H1 (cell line): ENCODE results near the gene NSD2. TPM values are rescaled to one million over a fixed set of nuclear protein-coding genes. Genes with fewer than 3 reads are reported as not detected.

ENCODE experiments used
- CTCF ChIA-PET: fragments of 300-600 bp; sonication (Branson Sonifier 250); formaldehyde crosslinking; loops from one replicate; lab custom pipeline; 2021; ENCODE audit not compliant: partially characterized antibody; lab: Charles Lee
- POLR2A ChIA-PET: fragments of 300-600 bp; sonication (Branson Sonifier 250); formaldehyde crosslinking; loops from one replicate; lab custom pipeline; 2021; ENCODE audit warnings: inconsistent platforms; ENCODE audit not compliant: partially characterized antibody; lab: Charles Lee
- DNase-seq, 2 experiments: peaks; one replicate each; pipeline versions ENCODE4 v3.0.0 to v3.0.0-alpha.2; 2010 to 2022; ENCODE audit warnings: low spot score in 2 of 2, low read depth in 1 of 2, mixed read lengths in 1 of 2
- FAIRE-seq: peaks from 2 replicates; lab custom pipeline; 2011; peaks lifted over from hg19 to GRCh38; lab: Jason Lieb, UNC
- H2AFZ ChIP-seq: 2 replicates; pipeline ENCODE4 v1.8.1; 2012; ENCODE audit warnings: low read length, inconsistent platforms
- H2AK5ac ChIP-seq: 2 replicates; pipeline ENCODE4 v1.6.1; 2013; ENCODE audit warnings: low read depth, low read length
- H2BK120ac ChIP-seq: replicated peaks from 2 replicates; pipeline ENCODE3; 2013; ENCODE audit warnings: low read depth, low read length, inconsistent platforms
- H2BK12ac ChIP-seq: 2 replicates; pipeline ENCODE4 v1.6.1; 2013; ENCODE audit warnings: low read depth, low read length
- H2BK15ac ChIP-seq: 2 replicates; pipeline ENCODE4 v1.6.1; 2013; ENCODE audit warnings: low read length
- H2BK20ac ChIP-seq: 2 replicates; pipeline ENCODE4 v1.6.1; 2013; ENCODE audit warnings: low read length
- H2BK5ac ChIP-seq: 2 replicates; pipeline ENCODE4 v1.6.1; 2013; ENCODE audit warnings: low read depth, low read length
- H3K14ac ChIP-seq: 2 replicates; pipeline ENCODE4 v1.6.1; 2013; ENCODE audit warnings: inconsistent platforms; ENCODE audit not compliant: insufficient read length
- H3K18ac ChIP-seq: 2 replicates; pipeline ENCODE4 v1.6.1; 2013; ENCODE audit warnings: low read length; ENCODE audit errors: extremely low read depth
- H3K23ac ChIP-seq: 2 replicates; pipeline ENCODE4 v1.6.1; 2013; ENCODE audit warnings: inconsistent platforms; ENCODE audit not compliant: insufficient read length
- H3K23me2 ChIP-seq: 2 replicates; pipeline ENCODE4 v1.6.1; 2013; ENCODE audit warnings: low read depth, low read length
- H3K27ac ChIP-seq: 2 replicates; pipeline ENCODE4 v1.6.1; 2011; ENCODE audit warnings: low read depth, low read length, inconsistent platforms
- H3K27me3 ChIP-seq, 4 experiments: replicated peaks in 1 of 4; 1 replicate in 1 of 4; 2 replicates in 3 of 4; pipeline versions ENCODE4 v1.6.1 to v1.8.1; 2011 to 2013; ENCODE audit warnings: low read length in 3 of 4, mild to moderate bottlenecking in 3 of 4, inconsistent platforms in 2 of 4, mixed read lengths in 2 of 4, moderate library complexity in 1 of 4; ENCODE audit not compliant: control insufficient read depth in 3 of 4, insufficient read depth in 3 of 4; ENCODE audit errors: extremely low read depth in 1 of 4
- H3K36me3 ChIP-seq, 4 experiments: 2 replicates each; pipeline versions ENCODE4 v1.6.1 to v1.8.1; 2011 to 2013; ENCODE audit warnings: mild to moderate bottlenecking in 4 of 4, low read length in 3 of 4, moderate library complexity in 2 of 4, control low read depth in 1 of 4, inconsistent platforms in 1 of 4; ENCODE audit not compliant: insufficient read depth in 4 of 4, control insufficient read depth in 2 of 4
- H3K4ac ChIP-seq: replicated peaks from 2 replicates; pipeline ENCODE3; 2013; ENCODE audit warnings: low read length, low read depth, mixed read lengths, inconsistent platforms; ENCODE audit not compliant: insufficient read length
- H3K4me1 ChIP-seq, 4 experiments: replicated peaks in 1 of 4; 1 replicate in 1 of 4; 2 replicates in 3 of 4; pipeline versions ENCODE4 v1.6.1 to v1.8.1; 2011 to 2013; ENCODE audit warnings: low read length in 3 of 4, inconsistent platforms in 2 of 4, mixed read lengths in 1 of 4; ENCODE audit not compliant: insufficient read depth in 4 of 4, control insufficient read depth in 3 of 4
- H3K4me2 ChIP-seq, 2 experiments: 2 replicates each; pipeline versions ENCODE4 v1.6.1 to v1.8.1; 2011 to 2013; ENCODE audit warnings: low read depth in 2 of 2, low read length in 2 of 2, control low read depth in 1 of 2, inconsistent platforms in 1 of 2, mild to moderate bottlenecking in 1 of 2; ENCODE audit not compliant: insufficient read depth in 1 of 2
- H3K4me3 ChIP-seq, 4 experiments: fragments of 200-600, 300-600 bp in 1 of 4; sonication (generic), shearing (Covaris generic), sonication (Bioruptor Twin) in 1 of 4; 2 replicates each; pipeline versions ENCODE4 v1.5.1 to v1.8.1; 2011 to 2016; ENCODE audit warnings: low read length in 4 of 4, low read depth in 3 of 4, control low read depth in 2 of 4, inconsistent platforms in 2 of 4, mild to moderate bottlenecking in 2 of 4, mixed read lengths in 1 of 4, moderate library complexity in 1 of 4; ENCODE audit not compliant: insufficient read depth in 2 of 4; ENCODE audit errors: extremely low read depth in 1 of 4
- H3K56ac ChIP-seq: replicated peaks from 2 replicates; pipeline ENCODE3; 2013; ENCODE audit warnings: low read depth, mild to moderate bottlenecking, mixed read lengths, low read length, inconsistent platforms; ENCODE audit not compliant: insufficient read length
- H3K79me1 ChIP-seq: 2 replicates; pipeline ENCODE4 v1.6.1; 2013; ENCODE audit warnings: low read depth, low read length, control low read depth
- H3K79me2 ChIP-seq, 2 experiments: 2 replicates each; pipeline versions ENCODE4 v1.6.1 to v1.8.1; 2012 to 2013; ENCODE audit warnings: low read length in 2 of 2, mild to moderate bottlenecking in 2 of 2, inconsistent platforms in 1 of 2; ENCODE audit not compliant: insufficient read depth in 2 of 2, control insufficient read depth in 1 of 2
- H3K9ac ChIP-seq, 4 experiments: replicated peaks in 1 of 4; 1 replicate in 1 of 4; 2 replicates in 3 of 4; pipeline versions ENCODE4 v1.6.1 to v1.8.1; 2011 to 2013; ENCODE audit warnings: low read depth in 3 of 4, low read length in 3 of 4, control low read depth in 2 of 4, mild to moderate bottlenecking in 2 of 4, moderate library complexity in 2 of 4, inconsistent platforms in 1 of 4; ENCODE audit errors: extremely low read depth in 1 of 4
- H3K9me3 ChIP-seq, 2 experiments: 2 replicates each; pipeline versions ENCODE4 v1.6.1 to v1.8.1; 2012 to 2013; ENCODE audit warnings: mild to moderate bottlenecking in 2 of 2, moderate library complexity in 2 of 2, control low read depth in 1 of 2, inconsistent platforms in 1 of 2, low read depth in 1 of 2, low read length in 1 of 2, mixed read lengths in 1 of 2; ENCODE audit not compliant: insufficient read depth in 2 of 2
- H4K20me1 ChIP-seq, 2 experiments: replicated peaks in 1 of 2; 2 replicates each; pipeline versions ENCODE3 to v1.8.1; 2011 to 2013; ENCODE audit warnings: inconsistent platforms in 2 of 2, low read length in 2 of 2, mild to moderate bottlenecking in 1 of 2; ENCODE audit not compliant: insufficient read depth in 2 of 2, control insufficient read depth in 1 of 2
- H4K5ac ChIP-seq: 2 replicates; pipeline ENCODE4 v1.6.1; 2013; ENCODE audit warnings: low read length, low read depth, mixed read lengths, inconsistent platforms; ENCODE audit not compliant: insufficient read length
- H4K8ac ChIP-seq: 2 replicates; pipeline ENCODE4 v1.8.0; 2013; ENCODE audit warnings: mild to moderate bottlenecking, moderate library complexity, low read length, inconsistent platforms; ENCODE audit not compliant: insufficient read depth; ENCODE audit errors: extremely low read depth
- H4K91ac ChIP-seq: replicated peaks from 2 replicates; pipeline ENCODE3; 2013; ENCODE audit warnings: low read length, mixed read lengths, inconsistent platforms; ENCODE audit not compliant: insufficient read length
- ASH2L ChIP-seq: fragments of 200-600, 300-600 bp; sonication (generic); IDR thresholded peaks from one replicate; pipeline ENCODE4 v1.7.1; 2017; ENCODE audit warnings: low read length
- BRCA1 ChIP-seq: IDR thresholded peaks from 2 replicates; pipeline ENCODE4 v1.6.1; 2012; ENCODE audit warnings: low read depth, low read length, improper control_type of control experiment
- KDM5A ChIP-seq: fragments of 200-600 bp; IDR thresholded peaks from 2 replicates; pipeline ENCODE4 v1.7.1; 2012; ENCODE audit warnings: mild to moderate bottlenecking, low read length, inconsistent platforms, mixed read lengths
- SRF ChIP-seq: IDR thresholded peaks from 2 replicates; pipeline ENCODE4 v1.6.1; 2011; ENCODE audit warnings: mild to moderate bottlenecking, low read depth, low read length, moderate library complexity
- YY1 ChIP-seq: IDR thresholded peaks from 2 replicates; pipeline ENCODE4 v1.6.1; 2011; ENCODE audit warnings: low read depth, mild to moderate bottlenecking, low read length
- WGBS, 2 experiments: shearing (Covaris generic) in 1 of 2; methylation state at CpG; one replicate each; pipeline versions ENCODE4 v1.1.6 to v1.1.7; 2013 to 2015; ENCODE audit warnings: low lambda C conversion rate in 2 of 2, mixed read lengths in 2 of 2, inconsistent platforms in 1 of 2, low coverage in 1 of 2, missing lambda C conversion rate in 1 of 2; ENCODE audit not compliant: insufficient replicate concordance in 2 of 2, insufficient coverage in 1 of 2, insufficient read length in 1 of 2; ENCODE audit errors: extremely low coverage in 1 of 2, missing lambda C conversion rate in 1 of 2; 5-methylcytosine and 5-hydroxymethylcytosine counted together
- polyA plus RNA-seq, 7 experiments: library from polyadenylated mRNA; depleted of rRNA in 3 of 7; stranded (reverse) in 5 of 7; unstranded in 2 of 7; fragments of >200 nt in 5 of 7; fragments of 200-250 nt in 2 of 7; gene quantifications; 1 replicate in 5 of 7; 2 replicates in 1 of 7; 4 replicates in 1 of 7; pipeline versions ENCODE4 v1.2.1 to v1.2.3, GENCODE V29; 2011 to 2013; ENCODE audit warnings: missing spikeins in 2 of 7, mixed read lengths in 2 of 7
- total RNA-seq: library from RNA; stranded (reverse); fragmentation: NEBNext Ultra II Directional; extraction: Animal tissue kit (Norgen Biotek cat#: 25700); gene quantifications from 2 replicates; pipeline ENCODE4 v1.2.1, GENCODE V29; 2021

Gene NSD2
- total and polyA plus RNA-seq, 2 of the 8 experiments (the other 6 are each of a cell fraction or from before 2014, with no cell fraction given) = 26.7 to 129 TPM

DNA sequence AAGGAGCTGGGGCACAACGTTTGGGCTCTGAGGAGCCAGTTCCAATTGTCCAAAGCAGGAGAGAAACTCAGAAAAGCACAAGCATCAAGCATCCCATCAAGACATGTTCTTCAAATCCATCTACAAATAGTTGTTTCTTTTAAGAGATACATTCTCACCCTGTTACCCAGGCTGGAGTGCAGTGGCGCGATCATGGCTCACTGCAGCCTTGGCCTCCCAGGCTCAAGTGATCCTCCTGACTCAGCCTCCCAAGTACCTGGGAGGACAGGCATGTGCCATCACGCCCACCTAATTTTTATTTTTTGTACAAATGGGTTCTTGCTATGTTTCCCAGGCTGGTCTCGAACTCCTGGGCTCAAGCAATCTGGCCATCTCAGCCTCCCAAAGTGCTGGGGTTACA lies 119.5 kb downstream of the NSD2 start:
- Histone ChIP-seq H3K14ac (no peak overlapping the region), H2AFZ (no peak overlapping the region), H4K91ac (no peak overlapping the region), H3K9me3 (no peaks in the 10 kb centered on the region), H3K36me3 (peaks cover 10 to 33% (median 26%) of the 10 kb centered on the region in 4 experiments), H3K4me3 (no peak overlapping the region), H3K27ac (no peak overlapping the region), H4K20me1 (peaks cover 10 to 28% of the 10 kb centered on the region in 2 experiments), H3K4me2 (no peak overlapping the region), H3K27me3 (no peaks in the 10 kb centered on the region), H4K5ac (no peak overlapping the region), H3K23ac (no peak overlapping the region), H2BK5ac (no peak overlapping the region), H2BK15ac (no peak overlapping the region)
- CTCF ChIA-PET = interaction anchor here (1.9 kb wide), 1 partner anchor 26 kb away, joined by 6 read pairs; no protein-coding TSS in a partner anchor
- no peak for FAIRE-seq
- POLR2A ChIA-PET = no interaction called here
- TF ChIP-seq ASH2L (no peak), KDM5A (no peak), YY1 (no peak), BRCA1 (no peak), SRF (no peak)
- TF ChIP-seq, all 59 proteins: peak for 0
- Histone ChIP-seq H2BK120ac (no peak overlapping the region), H3K56ac (no peak overlapping the region), H3K4ac (no peak overlapping the region), H4K8ac (no peak overlapping the region), H3K4me1 (peaks cover 0 to 5% (median 3%) of the 10 kb centered on the region in 4 experiments; a peak in 2 of 7 replicates), H3K9ac (no peak overlapping the region), H3K18ac (no peak overlapping the region), H2BK12ac (no peak overlapping the region), H3K79me2 (peaks cover 0 to 46% of the 10 kb centered on the region in 2 experiments; a peak in 3 of 4 replicates), H2BK20ac (no peak overlapping the region), H2AK5ac (no peak overlapping the region), H3K79me1 (peaks cover 19% of the 10 kb centered on the region), H3K23me2 (no peaks in the 10 kb centered on the region)
- 93% methylated on average over 5 of the region's 5 CpGs; no CpG with 5 or more reads in 1 of the 2 experiments for WGBS, 2 experiments
- no peak for DNase-seq
